Hypothalamus (tissue), 51 donors: Measurements from ENCODE around the gene DENND1A.

ENCODE experiments used
- DNase-seq, 51 donors: peaks; one replicate each; lab custom pipeline; 2025; lab: John Stamatoyannopoulos, UW

The DENND1A gene

GRCh38 chr9:123341816-123342215, 588.1 kb downstream of the DENND1A start:
- DNase-seq, result no peak

GRCh38 chr9:123339666-123340510, 590.0 kb downstream of the DENND1A start:
- DNase-seq, result peak in 10 of 51 donors; percentile 14 to 64 (median 22)

- peak in 2 of 51 donors; percentile 56 to 61 for DNase-seq
Observed at GRCh38 chr9:123338710-123339665, 590.9 kb downstream of the DENND1A start.

DNA sequence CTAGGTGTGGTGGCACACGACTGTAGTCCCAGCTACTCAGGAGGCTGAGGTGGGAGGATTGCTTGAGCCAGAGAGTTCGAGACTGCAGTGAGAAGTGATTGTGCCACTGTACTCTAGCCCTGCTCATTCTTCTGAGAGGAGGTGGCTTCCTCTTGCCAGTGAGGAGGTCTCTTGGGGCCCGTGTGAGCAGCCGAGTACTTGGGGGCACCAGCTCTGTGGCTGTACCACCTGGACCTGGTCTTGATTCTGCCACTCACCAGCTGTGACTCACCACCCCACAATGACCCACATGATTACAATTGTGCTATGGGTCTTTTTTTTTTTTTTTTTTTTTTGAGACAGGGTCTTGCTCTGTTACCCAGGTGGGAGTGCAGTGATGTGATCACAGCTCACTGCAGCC, 592.0 kb downstream of the DENND1A start:
- DNase-seq, result no peak

GRCh38 chr9:123336959-123337358, 593.0 kb downstream of the DENND1A start:
- DNase-seq, result no peak

- no peak for DNase-seq
Observed at GRCh38 chr9:123336449-123336848, 593.5 kb downstream of the DENND1A start.

DNA sequence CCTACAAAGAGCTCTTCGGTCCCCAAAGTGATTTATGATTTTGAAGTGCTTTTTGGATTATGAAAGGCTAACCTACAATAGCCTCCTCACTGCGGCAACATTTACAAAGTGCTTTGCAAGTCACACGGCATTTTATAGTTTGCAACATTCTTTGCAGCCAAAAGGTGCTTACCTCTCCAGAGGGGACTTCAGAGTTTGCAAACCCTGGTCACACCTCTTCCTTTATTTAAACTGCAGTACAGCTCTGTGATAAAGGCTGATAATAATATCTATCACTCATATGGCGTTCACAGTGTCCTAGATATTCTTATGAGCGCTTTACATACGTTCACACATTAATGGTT, 594.0 kb downstream of the DENND1A start:
- no peak for DNase-seq

DNA sequence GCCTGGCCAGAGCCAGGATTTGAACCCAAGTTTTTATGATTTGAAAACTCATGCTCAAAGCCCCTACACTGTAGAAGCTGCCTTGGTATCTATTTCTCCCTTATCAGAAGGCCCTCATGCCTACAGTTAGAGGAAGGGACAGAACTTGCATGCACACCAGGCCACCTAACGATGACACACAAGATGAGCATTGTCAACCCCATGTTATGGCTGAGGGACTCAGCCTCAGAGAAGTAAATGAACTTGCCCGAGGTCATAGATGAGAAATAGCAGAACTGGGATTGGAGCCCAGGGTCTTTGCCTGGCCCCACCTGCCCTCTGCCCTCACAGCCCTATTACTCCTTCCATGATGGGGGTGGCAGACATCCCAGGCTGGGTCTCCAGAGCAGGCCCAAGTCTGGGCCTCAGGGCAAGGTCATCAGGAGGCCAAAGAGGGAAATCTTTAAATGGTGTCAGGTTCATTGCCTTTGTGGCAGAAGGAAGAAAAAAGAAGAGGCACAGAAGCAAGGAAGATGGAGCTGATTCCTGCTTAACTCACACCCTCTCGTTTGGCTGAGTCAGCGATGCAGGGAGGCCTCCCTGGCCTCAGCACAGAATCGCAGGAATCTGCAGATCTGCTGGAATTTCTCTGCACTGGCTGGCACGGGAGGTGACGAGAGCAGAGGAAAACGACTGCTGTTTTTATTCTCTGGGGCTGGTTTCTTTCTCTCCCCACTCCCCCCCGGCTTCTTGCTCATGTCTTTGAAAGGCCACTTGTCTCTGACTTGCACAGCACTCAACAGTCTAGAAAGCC, 594.5 kb downstream of the DENND1A start:
- peak in 6 of 51 donors; percentile 12 to 46 (median 26) for DNase-seq

GRCh38 chr9:123334639-123335038, 595.3 kb downstream of the DENND1A start:
- DNase-seq, result no peak

DNA sequence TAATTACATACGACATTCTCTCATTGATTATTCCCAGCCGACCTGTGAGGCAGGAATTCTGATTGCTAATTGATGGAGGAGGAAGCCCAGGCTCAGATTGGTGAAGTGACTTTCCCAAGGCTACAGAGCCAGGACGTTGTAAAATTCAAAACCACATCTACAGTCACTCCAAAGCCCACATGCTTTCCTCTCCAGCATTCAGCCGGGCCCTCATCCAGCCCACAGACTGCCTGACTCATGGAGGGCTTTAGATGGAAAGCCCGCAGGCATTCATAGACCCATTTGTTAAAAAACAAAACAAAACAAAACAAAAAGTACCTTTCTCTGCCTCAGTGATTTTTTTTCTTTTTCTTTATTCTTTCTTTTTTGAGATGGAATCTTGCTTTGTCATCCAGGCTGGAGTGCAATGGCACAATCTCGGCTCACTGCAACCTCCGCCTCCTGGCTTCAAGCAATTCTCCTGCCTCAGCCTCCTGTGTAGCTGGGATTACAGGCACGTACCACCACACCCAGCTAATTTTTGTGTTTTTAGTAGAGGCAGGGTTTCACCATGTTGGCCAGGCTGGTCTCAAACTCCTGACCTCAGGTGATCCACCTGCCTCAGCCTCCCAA, 596.8 kb downstream of the DENND1A start:
- DNase-seq, result peak in 1 of 51 donors; percentile 18

GRCh38 chr9:123331346-123332060, 598.4 kb downstream of the DENND1A start:
- DNase-seq, result no peak
